Melanocyte of skin (primary cell): ENCODE measurements around the gene CARD10. TPM values are rescaled to one million over a fixed set of nuclear protein-coding genes. Genes with fewer than 3 reads are reported as not detected.

Experiments used
- total RNA-seq, 2 donors: library from RNA; depleted of rRNA; stranded (reverse); fragments of >200 nt; gene quantifications; 2 replicates each; pipeline ENCODE4 v1.2.3, GENCODE V29; 2012

CARD10 gene, protein sequence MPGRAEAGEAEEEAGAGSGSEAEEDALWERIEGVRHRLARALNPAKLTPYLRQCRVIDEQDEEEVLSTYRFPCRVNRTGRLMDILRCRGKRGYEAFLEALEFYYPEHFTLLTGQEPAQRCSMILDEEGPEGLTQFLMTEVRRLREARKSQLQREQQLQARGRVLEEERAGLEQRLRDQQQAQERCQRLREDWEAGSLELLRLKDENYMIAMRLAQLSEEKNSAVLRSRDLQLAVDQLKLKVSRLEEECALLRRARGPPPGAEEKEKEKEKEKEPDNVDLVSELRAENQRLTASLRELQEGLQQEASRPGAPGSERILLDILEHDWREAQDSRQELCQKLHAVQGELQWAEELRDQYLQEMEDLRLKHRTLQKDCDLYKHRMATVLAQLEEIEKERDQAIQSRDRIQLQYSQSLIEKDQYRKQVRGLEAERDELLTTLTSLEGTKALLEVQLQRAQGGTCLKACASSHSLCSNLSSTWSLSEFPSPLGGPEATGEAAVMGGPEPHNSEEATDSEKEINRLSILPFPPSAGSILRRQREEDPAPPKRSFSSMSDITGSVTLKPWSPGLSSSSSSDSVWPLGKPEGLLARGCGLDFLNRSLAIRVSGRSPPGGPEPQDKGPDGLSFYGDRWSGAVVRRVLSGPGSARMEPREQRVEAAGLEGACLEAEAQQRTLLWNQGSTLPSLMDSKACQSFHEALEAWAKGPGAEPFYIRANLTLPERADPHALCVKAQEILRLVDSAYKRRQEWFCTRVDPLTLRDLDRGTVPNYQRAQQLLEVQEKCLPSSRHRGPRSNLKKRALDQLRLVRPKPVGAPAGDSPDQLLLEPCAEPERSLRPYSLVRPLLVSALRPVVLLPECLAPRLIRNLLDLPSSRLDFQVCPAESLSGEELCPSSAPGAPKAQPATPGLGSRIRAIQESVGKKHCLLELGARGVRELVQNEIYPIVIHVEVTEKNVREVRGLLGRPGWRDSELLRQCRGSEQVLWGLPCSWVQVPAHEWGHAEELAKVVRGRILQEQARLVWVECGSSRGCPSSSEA
- total RNA-seq: under 1 TPM in 1 of 2 donors, not detected in 1; 1.00 TPM

DNA sequence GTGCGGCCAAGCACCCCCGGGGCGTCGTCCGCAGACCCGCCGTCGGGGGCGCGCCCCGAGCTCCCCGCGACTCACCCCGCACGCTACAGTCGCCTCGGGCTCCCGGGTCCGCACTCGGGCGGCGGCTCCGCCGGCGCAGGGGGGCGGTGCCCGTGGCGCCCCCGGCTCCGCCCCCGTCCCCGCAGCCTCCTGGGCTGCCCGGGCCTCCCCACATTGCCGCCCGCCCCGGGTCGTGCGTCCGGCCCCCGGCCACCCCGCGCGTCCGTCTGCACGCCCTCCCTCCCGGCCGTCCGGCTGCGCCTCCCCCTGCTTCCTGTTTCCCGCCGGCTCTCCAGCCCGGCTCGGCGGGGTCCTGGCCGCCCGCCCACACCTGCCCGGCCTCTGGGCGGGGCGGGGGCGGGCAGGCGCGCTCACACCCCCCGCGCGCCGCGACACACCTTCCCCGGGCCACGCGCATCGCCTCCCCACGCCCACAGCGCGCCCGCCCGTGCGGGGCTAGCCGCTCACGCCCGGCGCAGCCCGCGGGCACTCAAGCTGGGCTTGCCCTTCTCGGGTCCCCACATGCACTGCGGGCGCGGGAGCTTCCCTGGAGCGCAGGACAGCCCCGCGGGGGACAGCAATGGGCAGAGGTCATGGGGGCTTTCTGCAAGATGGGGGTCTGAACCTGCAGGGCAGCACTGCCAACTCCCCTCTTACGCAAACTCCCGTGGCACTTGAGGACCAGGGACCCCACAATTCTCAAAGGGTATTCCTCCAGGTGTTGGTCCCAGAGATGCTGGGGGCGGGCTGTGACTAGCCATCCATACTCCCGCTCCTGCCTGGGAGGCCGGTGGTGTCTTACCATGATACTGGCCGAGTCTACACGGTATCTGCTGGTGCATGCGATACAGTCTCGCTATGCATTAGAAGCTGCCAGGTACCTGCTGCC is at the start of gene CARD10:
TSS of gene CARD10 (minus strand) at position 148 of the 928 bp plus-strand sequence. CDS start 215 bp downstream, outside the sequence.

DNA sequence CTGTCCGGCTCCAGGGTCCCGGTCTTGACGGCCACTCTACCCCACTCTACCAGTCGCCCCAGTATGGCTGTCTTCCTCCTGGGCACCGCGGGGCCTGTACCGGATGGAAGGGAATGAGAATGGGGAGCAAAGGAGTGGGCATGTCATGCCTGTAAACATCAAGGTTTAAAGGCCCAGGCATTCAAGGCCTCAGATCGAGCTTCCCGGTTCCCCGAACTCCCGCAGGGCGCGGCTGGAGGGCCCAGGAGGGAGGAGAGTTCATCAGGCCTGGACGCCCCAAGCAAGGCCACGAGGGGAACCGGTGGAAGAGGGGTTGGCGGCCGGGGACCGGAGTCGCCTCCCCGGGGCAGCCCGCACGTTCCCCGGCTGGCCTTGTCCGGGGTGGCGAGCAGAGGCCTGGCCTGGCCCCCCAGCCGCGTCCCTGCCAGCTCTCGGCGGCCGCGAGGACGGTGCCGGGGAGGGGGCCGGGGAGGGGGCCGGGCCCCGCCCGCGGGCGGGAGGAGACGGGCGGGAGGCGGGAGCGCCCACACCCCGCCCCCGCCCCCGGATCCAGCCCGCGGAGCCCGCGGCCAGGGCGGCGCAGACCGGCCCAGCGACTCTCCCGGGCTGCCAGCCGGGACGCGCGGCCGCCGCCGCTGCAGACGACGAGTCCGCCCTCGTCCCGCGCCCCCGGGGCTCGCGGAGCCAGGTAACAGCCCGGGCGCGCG is 40.8 kb upstream of the CARD10 start, which contains the start of gene CDC42EP1:
TSS of gene CDC42EP1 (plus strand) at position 580 of the 707 bp plus-strand sequence. CDS start 5,870 bp downstream, outside the sequence.

GRCh38 chr22:37486224-37486845 is 32.9 kb downstream of the CARD10 start, which contains the start of gene MFNG:
Gene MFNG (minus strand): TSS chr22:37486384. CDS start chr22:37486177, 207 bp downstream.

Other genes starting within 250 kb of the CARD10 start
- gene CYTH4, start 236.9 kb downstream of the CARD10 start, total RNA-seq: not detected
- not detected for gene ELFN2, start 91.9 kb downstream of the CARD10 start, total RNA-seq
- gene MFNG, start 33.0 kb downstream of the CARD10 start, total RNA-seq: not detected
- 10 to 100 TPM; 18.3 to 23.4 TPM for gene CDC42EP1, start 41.1 kb upstream of the CARD10 start, total RNA-seq
- not detected for gene LGALS2, start 60.7 kb upstream of the CARD10 start, total RNA-seq
- gene GGA1, start 89.4 kb upstream of the CARD10 start, total RNA-seq: 10 to 100 TPM; 53.6 to 57.8 TPM
- 10 to 100 TPM in 1 of 2 donors, 1 to 10 TPM in 1; 2.1 to 18.6 TPM for gene SH3BP1, start 120.3 kb upstream of the CARD10 start, total RNA-seq
- gene PDXP, start 139.3 kb upstream of the CARD10 start, total RNA-seq: 10 to 100 TPM; 23.4 to 30.6 TPM
- 1,000 to 10,000 TPM; 1,804 to 2,514 TPM for gene LGALS1, start 156.2 kb upstream of the CARD10 start, total RNA-seq
- 10 to 100 TPM; 14.1 to 38.0 TPM for gene NOL12, start 166.9 kb upstream of the CARD10 start, total RNA-seq
- 10 to 100 TPM; 40.6 to 54.6 TPM for gene TRIOBP, start 177.6 kb upstream of the CARD10 start, total RNA-seq